ENCODE data around the gene SEZ6. TPM values are rescaled to one million over a fixed set of nuclear protein-coding genes. Genes with fewer than 3 reads are reported as not detected.

Gene SEZ6
- polyA plus RNA-seq, 2 donors: not detected

DNA sequence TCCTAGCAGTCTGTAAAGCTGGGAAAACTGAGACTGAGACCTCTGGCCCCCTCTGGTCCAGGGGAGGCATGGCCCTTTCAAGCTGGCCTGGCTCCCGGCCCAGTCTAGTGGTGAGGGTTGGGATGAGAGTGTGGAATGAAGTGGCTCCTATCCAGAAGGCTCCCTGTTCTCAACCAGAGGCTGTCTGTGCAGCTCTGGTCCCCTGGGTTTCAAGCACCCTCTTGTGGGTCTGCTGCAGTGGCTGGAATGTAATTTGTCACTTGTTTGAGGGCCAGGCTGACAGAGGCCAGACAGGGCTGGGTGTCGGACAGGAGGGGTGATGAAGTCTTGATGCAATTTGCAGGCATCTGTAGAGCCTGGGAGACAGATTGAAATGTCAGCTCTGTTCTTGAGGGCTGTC lies 32.4 kb downstream of the SEZ6 start:
- H3K9me3 ChIP-seq (ENCODE audit: control insufficient read depth in 2 of 2, insufficient read depth in 1 of 2, low read depth in 1 of 2, low read length in 1 of 2): no peaks in the 10 kb centered on the region
- H3K4me1 ChIP-seq (ENCODE audit: control insufficient read depth in 2 of 2, insufficient read depth in 2 of 2, low read length in 1 of 2): peaks cover 2% of the 10 kb centered on the region in 2 donors
- WGBS, 2 donors: 67 to 74% methylated on average over 2 of the region's 2 CpGs

DNA sequence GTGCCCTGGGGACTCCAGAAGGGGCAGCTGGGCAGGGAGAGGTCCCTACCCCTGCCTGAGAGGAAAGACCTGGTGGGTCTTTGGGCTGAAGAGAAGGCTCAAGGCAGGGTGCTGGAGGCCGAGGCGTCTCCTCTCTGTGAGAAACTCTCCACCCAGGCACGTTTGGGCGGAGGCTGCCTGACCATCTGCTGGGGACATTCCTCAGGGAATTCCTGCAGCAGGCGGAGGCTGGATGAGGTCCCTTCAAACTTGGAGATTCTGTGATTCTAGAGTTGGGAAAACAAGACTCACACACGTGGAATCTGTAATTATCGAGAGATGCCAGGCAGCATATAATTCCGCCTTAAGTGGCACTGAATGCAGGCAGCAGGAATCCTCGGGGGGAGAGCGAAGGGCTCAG lies 33.4 kb downstream of the SEZ6 start:
- no peaks in the 10 kb centered on the region for H3K9me3 ChIP-seq (ENCODE audit: control insufficient read depth in 2 of 2, insufficient read depth in 1 of 2, low read depth in 1 of 2, low read length in 1 of 2)

More for the DNA sequence above, 32.4 kb downstream of the SEZ6 start:
- Histone ChIP-seq H3K27me3 (ENCODE audit: control insufficient read depth in 1 of 2, insufficient read depth in 2 of 2, low read length in 2 of 2) (no peaks in the 10 kb centered on the region), H3K4me3 (ENCODE audit: low read depth in 1 of 2, low read length in 2 of 2) (no peak overlapping the region), H3K27ac (ENCODE audit: low read depth in 2 of 2, low read length in 1 of 2) (no peak overlapping the region), H3K36me3 (ENCODE audit: control insufficient read depth in 2 of 2, insufficient read depth in 2 of 2, low read length in 1 of 2) (peaks cover 0 to 2% of the 10 kb centered on the region in 2 donors)

DNA sequence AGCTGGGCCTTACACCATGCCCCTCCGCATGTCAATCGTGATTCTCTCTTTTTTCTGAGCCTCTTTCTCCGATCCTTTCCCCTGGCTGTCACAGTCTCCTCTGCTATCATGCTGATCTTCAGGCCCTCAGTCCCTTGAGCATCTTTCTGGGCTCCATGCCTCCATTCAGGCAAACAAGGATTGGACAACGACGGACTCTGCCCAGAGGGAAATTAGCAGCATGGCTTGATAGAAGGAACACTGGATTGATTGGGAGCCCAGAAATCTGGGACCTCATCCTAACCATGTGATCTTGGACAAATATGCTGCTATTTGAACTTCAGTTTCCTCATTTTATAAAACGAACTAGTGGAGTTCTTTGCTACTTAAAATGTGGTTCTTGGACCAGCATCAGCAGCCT lies 35.0 kb downstream of the SEZ6 start:
- Histone ChIP-seq H3K27ac (ENCODE audit: low read depth in 2 of 2, low read length in 1 of 2) (no peak overlapping the region), H3K27me3 (ENCODE audit: control insufficient read depth in 1 of 2, insufficient read depth in 2 of 2, low read length in 2 of 2) (no peaks in the 10 kb centered on the region), H3K36me3 (ENCODE audit: control insufficient read depth in 2 of 2, insufficient read depth in 2 of 2, low read length in 1 of 2) (peaks cover 0 to 2% of the 10 kb centered on the region in 2 donors), H3K4me1 (ENCODE audit: control insufficient read depth in 2 of 2, insufficient read depth in 2 of 2, low read length in 1 of 2) (peaks cover 2% of the 10 kb centered on the region in 2 donors), H3K9me3 (ENCODE audit: control insufficient read depth in 2 of 2, insufficient read depth in 1 of 2, low read depth in 1 of 2, low read length in 1 of 2) (no peaks in the 10 kb centered on the region), H3K4me3 (ENCODE audit: low read depth in 1 of 2, low read length in 2 of 2) (no peak overlapping the region)
- WGBS, 2 donors: 48 to 56% methylated on average over 6 of the region's 6 CpGs

More for the DNA sequence above, 33.4 kb downstream of the SEZ6 start:
- Histone ChIP-seq H3K27ac (ENCODE audit: low read depth in 2 of 2, low read length in 1 of 2) (no peak overlapping the region), H3K4me1 (ENCODE audit: control insufficient read depth in 2 of 2, insufficient read depth in 2 of 2, low read length in 1 of 2) (peaks cover 2% of the 10 kb centered on the region in 2 donors), H3K4me3 (ENCODE audit: low read depth in 1 of 2, low read length in 2 of 2) (no peak overlapping the region), H3K36me3 (ENCODE audit: control insufficient read depth in 2 of 2, insufficient read depth in 2 of 2, low read length in 1 of 2) (peaks cover 0 to 2% of the 10 kb centered on the region in 2 donors), H3K27me3 (ENCODE audit: control insufficient read depth in 1 of 2, insufficient read depth in 2 of 2, low read length in 2 of 2) (no peaks in the 10 kb centered on the region)
- 76 to 78% methylated on average over 10 of the region's 10 CpGs for WGBS, 2 donors

DNA sequence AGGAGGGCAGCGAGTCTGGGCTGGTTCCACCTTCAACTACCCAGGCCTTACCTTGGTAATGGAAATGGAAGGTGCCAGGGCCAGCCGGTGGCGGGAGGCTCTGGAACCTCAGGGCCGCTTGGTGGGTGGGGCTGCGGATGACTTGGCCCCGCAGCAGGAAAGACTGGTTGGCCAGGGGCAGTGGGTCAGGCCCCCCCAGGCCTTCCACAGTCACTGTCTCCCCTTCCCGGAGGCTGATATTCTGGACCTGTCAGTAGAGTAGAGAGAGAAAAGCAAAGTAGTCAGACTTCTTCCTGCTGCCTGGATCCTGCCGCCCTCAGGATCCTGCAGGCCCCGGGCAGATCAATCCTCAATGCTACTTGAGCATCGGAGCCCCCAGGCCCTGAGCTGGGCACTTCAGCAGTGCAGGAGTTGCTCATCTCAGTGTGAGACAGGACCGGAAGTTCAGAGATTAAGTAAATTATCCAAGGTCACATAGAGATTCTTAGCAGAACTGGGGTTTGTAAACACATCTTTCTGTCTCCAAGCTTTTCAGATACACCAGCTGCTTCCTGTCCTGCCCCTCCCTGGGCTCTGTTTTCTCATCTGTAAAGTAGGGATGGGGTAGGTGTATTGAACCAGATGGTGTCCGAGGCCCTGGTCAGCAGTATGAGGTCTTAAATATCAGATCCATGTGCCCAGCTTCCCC lies 36.0 kb downstream of the SEZ6 start:
- Histone ChIP-seq H3K36me3 (ENCODE audit: control insufficient read depth in 2 of 2, insufficient read depth in 2 of 2, low read length in 1 of 2) (peaks cover 0 to 2% of the 10 kb centered on the region in 2 donors), H3K27me3 (ENCODE audit: control insufficient read depth in 1 of 2, insufficient read depth in 2 of 2, low read length in 2 of 2) (no peaks in the 10 kb centered on the region), H3K27ac (ENCODE audit: low read depth in 2 of 2, low read length in 1 of 2) (no peak overlapping the region), H3K4me1 (ENCODE audit: control insufficient read depth in 2 of 2, insufficient read depth in 2 of 2, low read length in 1 of 2) (peaks cover 2% of the 10 kb centered on the region in 2 donors), H3K9me3 (ENCODE audit: control insufficient read depth in 2 of 2, insufficient read depth in 1 of 2, low read depth in 1 of 2, low read length in 1 of 2) (no peaks in the 10 kb centered on the region), H3K4me3 (ENCODE audit: low read depth in 1 of 2, low read length in 2 of 2) (no peak overlapping the region)
- 64 to 68% methylated on average over 12 of the region's 12 CpGs for WGBS, 2 donors

DNA sequence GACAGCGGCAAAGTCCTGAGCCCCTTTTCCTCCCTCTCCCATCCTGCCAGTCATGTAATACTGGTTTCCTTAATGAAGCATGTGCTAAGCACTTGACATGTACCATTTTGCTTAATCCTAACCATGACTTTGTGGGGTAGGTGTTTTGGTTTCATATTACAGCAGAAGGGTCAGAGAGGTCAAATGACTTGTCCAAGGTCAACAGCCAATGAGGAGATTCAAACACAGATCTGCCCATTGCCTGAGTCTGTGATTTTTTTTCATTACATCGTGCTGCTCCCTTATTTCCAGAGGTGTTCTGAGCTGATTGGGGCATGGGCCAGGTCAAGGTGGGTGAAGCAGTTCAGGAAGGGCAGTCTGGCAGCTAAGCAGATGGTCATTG lies 36.9 kb downstream of the SEZ6 start:
- H3K27me3 ChIP-seq (ENCODE audit: control insufficient read depth in 1 of 2, insufficient read depth in 2 of 2, low read length in 2 of 2): no peaks in the 10 kb centered on the region
- H3K36me3 ChIP-seq (ENCODE audit: control insufficient read depth in 2 of 2, insufficient read depth in 2 of 2, low read length in 1 of 2): peaks cover 0 to under 1% of the 10 kb centered on the region in 2 donors
- H3K27ac ChIP-seq (ENCODE audit: low read depth in 2 of 2, low read length in 1 of 2): no peak overlapping the region
- no peaks in the 10 kb centered on the region for H3K9me3 ChIP-seq (ENCODE audit: control insufficient read depth in 2 of 2, insufficient read depth in 1 of 2, low read depth in 1 of 2, low read length in 1 of 2)
- WGBS, 2 donors: 67 to 80% methylated on average over 2 of the region's 2 CpGs
- peaks cover 2% of the 10 kb centered on the region in 2 donors for H3K4me1 ChIP-seq (ENCODE audit: control insufficient read depth in 2 of 2, insufficient read depth in 2 of 2, low read length in 1 of 2)
- H3K4me3 ChIP-seq (ENCODE audit: low read depth in 1 of 2, low read length in 2 of 2): no peak overlapping the region

DNA sequence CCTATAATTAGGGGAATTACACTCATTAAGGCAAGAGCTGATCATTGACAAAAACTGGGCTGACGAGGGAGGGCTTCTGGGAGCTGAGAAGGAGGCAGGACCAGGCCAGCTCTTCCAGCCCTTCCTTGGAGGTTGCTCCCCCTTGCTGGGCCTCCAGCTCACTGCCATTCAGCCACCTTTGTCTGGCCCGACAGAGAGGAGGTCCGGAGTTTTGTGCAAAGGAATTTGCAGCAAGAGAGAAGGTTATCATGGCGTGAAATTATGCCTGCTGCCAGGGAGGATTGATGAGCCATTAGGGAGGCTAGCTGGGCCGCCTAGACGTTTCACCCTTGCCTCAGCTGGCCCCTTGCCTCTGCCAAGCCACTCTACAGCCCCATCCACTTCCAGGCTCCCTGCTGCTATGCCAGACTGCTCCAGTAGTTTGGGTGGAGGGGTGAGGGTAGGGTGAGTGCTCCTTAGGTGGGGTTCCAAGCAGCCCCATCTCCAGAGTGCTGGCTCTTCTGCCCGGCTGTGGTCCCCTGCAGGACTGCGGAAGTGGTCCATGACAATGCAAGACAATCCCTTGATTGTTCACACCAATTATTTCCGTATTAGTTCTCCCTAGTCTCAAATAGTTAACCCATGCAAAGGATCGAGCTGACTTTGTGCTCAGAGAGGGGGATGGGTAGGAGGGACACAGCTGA lies 37.5 kb downstream of the SEZ6 start:
- Histone ChIP-seq H3K4me1 (ENCODE audit: control insufficient read depth in 2 of 2, insufficient read depth in 2 of 2, low read length in 1 of 2) (peaks cover 2% of the 10 kb centered on the region in 2 donors), H3K4me3 (ENCODE audit: low read depth in 1 of 2, low read length in 2 of 2) (no peak overlapping the region), H3K36me3 (ENCODE audit: control insufficient read depth in 2 of 2, insufficient read depth in 2 of 2, low read length in 1 of 2) (no peaks in the 10 kb centered on the region), H3K9me3 (ENCODE audit: control insufficient read depth in 2 of 2, insufficient read depth in 1 of 2, low read depth in 1 of 2, low read length in 1 of 2) (no peaks in the 10 kb centered on the region), H3K27ac (ENCODE audit: low read depth in 2 of 2, low read length in 1 of 2) (no peak overlapping the region), H3K27me3 (ENCODE audit: control insufficient read depth in 1 of 2, insufficient read depth in 2 of 2, low read length in 2 of 2) (no peaks in the 10 kb centered on the region)
- WGBS, 2 donors: 46 to 51% methylated on average over 10 of the region's 10 CpGs

DNA sequence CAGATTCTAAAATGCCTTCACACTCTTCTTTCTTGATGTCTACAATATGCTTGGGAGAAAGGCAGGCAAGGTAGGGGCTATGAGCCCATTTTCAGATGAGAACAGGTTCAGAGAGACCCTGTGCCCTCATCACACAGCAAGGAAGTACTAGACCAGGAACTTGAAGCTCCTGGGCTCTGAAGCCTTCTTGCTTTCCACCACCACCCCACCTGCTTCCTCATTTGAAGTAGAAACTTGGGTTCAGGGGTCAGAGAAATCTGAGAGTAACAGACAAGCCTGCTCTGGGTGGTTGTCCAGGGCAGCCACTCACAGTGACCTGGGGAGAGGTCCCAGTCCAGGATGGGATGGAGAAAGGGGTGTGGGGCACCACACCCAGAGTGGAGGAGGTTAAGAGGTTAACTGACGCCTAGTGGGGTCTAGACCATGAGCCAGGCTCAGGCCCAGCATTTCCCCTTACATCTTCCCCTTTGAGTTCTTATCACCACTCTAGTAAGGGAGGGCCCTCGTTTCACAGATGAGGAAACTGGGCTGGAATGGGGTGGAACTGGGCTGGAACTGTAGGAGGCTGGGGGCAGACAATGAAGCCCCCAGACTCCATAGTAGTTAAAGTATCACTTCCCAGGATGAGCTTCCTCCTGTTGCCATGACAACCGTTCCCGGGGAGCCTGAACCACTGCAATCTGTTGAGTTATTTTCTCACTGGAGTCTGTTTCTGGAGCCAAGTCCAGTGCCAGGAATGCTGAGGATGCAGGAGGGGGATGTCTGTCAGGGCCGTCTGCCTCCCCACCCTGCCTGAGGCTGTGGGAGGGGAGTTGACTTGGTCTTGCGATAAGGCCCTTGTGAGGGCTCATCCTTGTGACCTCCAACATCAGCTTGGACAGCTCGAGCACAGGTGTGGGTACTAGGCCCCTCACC lies 38.4 kb downstream of the SEZ6 start:
- no peaks in the 10 kb centered on the region for H3K27me3 ChIP-seq (ENCODE audit: control insufficient read depth in 1 of 2, insufficient read depth in 2 of 2, low read length in 2 of 2)
- H3K36me3 ChIP-seq (ENCODE audit: control insufficient read depth in 2 of 2, insufficient read depth in 2 of 2, low read length in 1 of 2): no peaks in the 10 kb centered on the region
- WGBS, 2 donors: 49 to 53% methylated on average over 7 of the region's 7 CpGs
- H3K27ac ChIP-seq (ENCODE audit: low read depth in 2 of 2, low read length in 1 of 2): no peak overlapping the region
- no peak overlapping the region for H3K4me3 ChIP-seq (ENCODE audit: low read depth in 1 of 2, low read length in 2 of 2)
- H3K9me3 ChIP-seq (ENCODE audit: control insufficient read depth in 2 of 2, insufficient read depth in 1 of 2, low read depth in 1 of 2, low read length in 1 of 2): no peaks in the 10 kb centered on the region
- H3K4me1 ChIP-seq (ENCODE audit: control insufficient read depth in 2 of 2, insufficient read depth in 2 of 2, low read length in 1 of 2): peaks cover 2% of the 10 kb centered on the region in 2 donors

DNA sequence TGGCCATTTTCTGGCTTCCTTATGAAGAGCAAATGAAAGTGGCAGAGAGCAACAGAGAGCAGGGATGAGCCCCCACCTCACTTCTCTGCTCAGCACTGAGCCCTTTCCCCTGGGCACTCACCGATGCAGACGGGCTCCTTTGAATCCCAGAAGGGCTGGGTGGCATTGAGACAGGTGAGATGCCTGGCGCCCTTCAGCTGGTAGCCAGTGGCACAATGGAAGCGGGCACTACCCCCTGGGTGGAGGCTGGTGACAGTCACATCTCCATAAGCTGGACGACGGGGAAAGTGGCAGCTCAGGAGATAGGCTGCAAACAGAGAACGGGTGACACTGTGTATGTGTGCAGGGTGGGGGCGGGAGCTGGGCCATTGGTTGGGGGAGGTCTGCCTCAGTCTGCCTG lies 42.0 kb downstream of the SEZ6 start:
- WGBS, 2 donors: 61 to 62% methylated on average over 8 of the region's 8 CpGs
- Histone ChIP-seq H3K27me3 (ENCODE audit: control insufficient read depth in 1 of 2, insufficient read depth in 2 of 2, low read length in 2 of 2) (no peaks in the 10 kb centered on the region), H3K36me3 (ENCODE audit: control insufficient read depth in 2 of 2, insufficient read depth in 2 of 2, low read length in 1 of 2) (no peaks in the 10 kb centered on the region)

DNA sequence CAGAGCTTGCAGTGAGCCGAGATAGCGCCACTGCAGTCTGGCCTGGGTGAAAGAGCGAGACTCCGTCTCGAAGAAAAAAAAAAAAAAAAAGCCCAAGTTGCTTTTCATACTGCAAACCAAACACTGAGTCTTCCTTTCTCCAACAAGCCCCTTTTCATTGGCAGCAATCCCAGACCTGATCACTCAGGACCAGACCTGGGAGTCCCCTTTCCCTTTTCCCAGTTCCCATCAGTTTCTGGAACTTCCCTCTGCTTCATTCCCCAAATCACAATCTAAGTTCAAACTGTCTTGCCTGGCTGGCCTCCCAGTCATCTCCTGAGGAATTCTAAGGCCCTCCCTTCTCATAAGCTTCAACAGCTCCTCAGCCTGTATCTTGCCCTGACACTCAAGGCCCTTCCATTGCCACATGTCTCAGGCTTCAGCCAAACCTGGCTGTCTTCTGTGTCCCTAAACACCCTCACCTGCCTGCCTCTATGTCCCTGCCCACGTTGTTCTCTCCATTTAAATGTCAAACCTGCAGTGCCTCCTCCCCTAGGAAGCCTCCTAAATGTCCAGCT lies 42.7 kb downstream of the SEZ6 start:
- 55 to 65% methylated on average over 6 of the region's 6 CpGs for WGBS, 2 donors
- Histone ChIP-seq H3K4me1 (ENCODE audit: control insufficient read depth in 2 of 2, insufficient read depth in 2 of 2, low read length in 1 of 2) (no peaks in the 10 kb centered on the region), H3K27ac (ENCODE audit: low read depth in 2 of 2, low read length in 1 of 2) (no peak overlapping the region), H3K9me3 (ENCODE audit: control insufficient read depth in 2 of 2, insufficient read depth in 1 of 2, low read depth in 1 of 2, low read length in 1 of 2) (no peaks in the 10 kb centered on the region), H3K4me3 (ENCODE audit: low read depth in 1 of 2, low read length in 2 of 2) (no peak overlapping the region), H3K27me3 (ENCODE audit: control insufficient read depth in 1 of 2, insufficient read depth in 2 of 2, low read length in 2 of 2) (no peaks in the 10 kb centered on the region), H3K36me3 (ENCODE audit: control insufficient read depth in 2 of 2, insufficient read depth in 2 of 2, low read length in 1 of 2) (no peaks in the 10 kb centered on the region)

More for the DNA sequence above, 42.0 kb downstream of the SEZ6 start:
- no peaks in the 10 kb centered on the region for H3K9me3 ChIP-seq (ENCODE audit: control insufficient read depth in 2 of 2, insufficient read depth in 1 of 2, low read depth in 1 of 2, low read length in 1 of 2)
- H3K4me3 ChIP-seq (ENCODE audit: low read depth in 1 of 2, low read length in 2 of 2): no peak overlapping the region
- H3K27ac ChIP-seq (ENCODE audit: low read depth in 2 of 2, low read length in 1 of 2): no peak overlapping the region
- peaks cover 0 to 2% of the 10 kb centered on the region in 2 donors for H3K4me1 ChIP-seq (ENCODE audit: control insufficient read depth in 2 of 2, insufficient read depth in 2 of 2, low read length in 1 of 2)
